NCI-H510A (cell line): Measurements from ENCODE around the gene KCTD13.
"Not testable (repeated sequence)": the region's sequence is repeated elsewhere in the genome, so short reads cannot be mapped to it uniquely, and the experiment has no call there.

ENCODE experiments used
- DNase-seq: peaks from one replicate; lab custom pipeline; 2025; lab: John Stamatoyannopoulos, UW

Gene KCTD13

GRCh38 chr16:29877266-29877961 lies 48.6 kb downstream of the KCTD13 start:
- DNase-seq: no peak

- no peak for DNase-seq
These were observed 49.3 kb downstream of the KCTD13 start for GRCh38 chr16:29876594-29877249.

- DNase-seq: no peak
These were observed 49.8 kb downstream of the KCTD13 start for GRCh38 chr16:29876217-29876593.

- no peak for DNase-seq
These were observed 50.8 kb downstream of the KCTD13 start for GRCh38 chr16:29875206-29875605.

- no peak for DNase-seq
These were observed 52.7 kb downstream of the KCTD13 start for GRCh38 chr16:29873319-29873718.

- DNase-seq: no peak
These were observed 54.0 kb downstream of the KCTD13 start for GRCh38 chr16:29871822-29872546.

GRCh38 chr16:29869067-29869466 lies 57.0 kb downstream of the KCTD13 start:
- DNase-seq: not testable (repeated sequence)

- DNase-seq: no peak
These were observed 57.5 kb downstream of the KCTD13 start for GRCh38 chr16:29868396-29869009.

GRCh38 chr16:29864205-29864604 lies 61.8 kb downstream of the KCTD13 start:
- DNase-seq: no peak

- no peak for DNase-seq
These were observed 62.4 kb downstream of the KCTD13 start for GRCh38 chr16:29863669-29863984.

- DNase-seq: peak; percentile 98
These were observed 63.0 kb downstream of the KCTD13 start, which contains the start of gene CDIPT for GRCh38 chr16:29862884-29863668. Gene CDIPT, minus strand, starts transcription at chr16:29863226. Its CDS starts 369 bp downstream, at chr16:29862857.

- peak; percentile 26 for DNase-seq
These were observed 63.6 kb downstream of the KCTD13 start for GRCh38 chr16:29862383-29862883.

- no peak for DNase-seq
These were observed 65.8 kb downstream of the KCTD13 start for GRCh38 chr16:29860218-29860617.

GRCh38 chr16:29858974-29859373 lies 67.1 kb downstream of the KCTD13 start:
- no peak for DNase-seq

GRCh38 chr16:29858149-29858849 lies 67.7 kb downstream of the KCTD13 start:
- no peak for DNase-seq

GRCh38 chr16:29857133-29857760 lies 68.8 kb downstream of the KCTD13 start:
- no peak for DNase-seq
